Measurements from ENCODE around the gene HBA1. TPM values are rescaled to one million over a fixed set of nuclear protein-coding genes. Genes with fewer than 3 reads are reported as not detected.
"Not testable (repeated sequence)": the region's sequence is repeated elsewhere in the genome, so short reads cannot be mapped to it uniquely, and the experiment has no call there.

Gene HBA1
- not detected in 2 replicates for total RNA-seq (2014; rRNA removed; shearing (Covaris generic))

GRCh38 chr16:176477-177382, at the start of gene HBA1:
Gene HBA1 (plus strand): TSS chr16:176680. CDS start chr16:176717, 37 bp downstream.
- not testable (repeated sequence) for DNase-seq (ENCODE audit: low read depth)

- DNase-seq (ENCODE audit: low read depth) = no peak
Observed at GRCh38 chr16:129075-129474, 47.4 kb upstream of the HBA1 start.

- DNase-seq (ENCODE audit: low read depth) = no peak
Observed at GRCh38 chr16:130533-131173, 45.8 kb upstream of the HBA1 start.

GRCh38 chr16:132120-132519, 44.4 kb upstream of the HBA1 start:
- DNase-seq (ENCODE audit: low read depth) = no peak

GRCh38 chr16:133716-134115, 42.8 kb upstream of the HBA1 start:
- DNase-seq (ENCODE audit: low read depth) = no peak

- no peak for DNase-seq (ENCODE audit: low read depth)
Observed at GRCh38 chr16:138049-138417, 38.4 kb upstream of the HBA1 start.

GRCh38 chr16:140175-140857, 36.2 kb upstream of the HBA1 start:
- DNase-seq (ENCODE audit: low read depth) = no peak

GRCh38 chr16:142405-142967, 34.0 kb upstream of the HBA1 start:
- DNase-seq (ENCODE audit: low read depth) = no peak

- DNase-seq (ENCODE audit: low read depth) = no peak
Observed at GRCh38 chr16:143047-143446, 33.4 kb upstream of the HBA1 start.

GRCh38 chr16:143456-143855, 33.0 kb upstream of the HBA1 start:
- no peak for DNase-seq (ENCODE audit: low read depth)

GRCh38 chr16:144797-145252, 31.7 kb upstream of the HBA1 start:
- no peak for DNase-seq (ENCODE audit: low read depth)

- DNase-seq (ENCODE audit: low read depth) = no peak
Observed at GRCh38 chr16:146646-147045, 29.8 kb upstream of the HBA1 start.

GRCh38 chr16:149024-149660, 27.3 kb upstream of the HBA1 start:
- peak; percentile 48 for DNase-seq (ENCODE audit: low read depth)

GRCh38 chr16:152141-153128, 24.0 kb upstream of the HBA1 start, which contains the start of gene HBZ:
Gene HBZ (plus strand): TSS chr16:152644. CDS start chr16:152910, 266 bp downstream.
- no peak for DNase-seq (ENCODE audit: low read depth)

- not testable (repeated sequence) for DNase-seq (ENCODE audit: low read depth)
Observed at GRCh38 chr16:153129-153521, 23.4 kb upstream of the HBA1 start.

- not testable (repeated sequence) for DNase-seq (ENCODE audit: low read depth)
Observed at GRCh38 chr16:153550-154216, 22.8 kb upstream of the HBA1 start.

- peak; percentile 45 for DNase-seq (ENCODE audit: low read depth)
Observed at GRCh38 chr16:154217-155030, 22.1 kb upstream of the HBA1 start.

GRCh38 chr16:155031-155398, 21.5 kb upstream of the HBA1 start:
- no peak for DNase-seq (ENCODE audit: low read depth)

Measured in Daoy (cell line).